K562 (cell line): ENCODE data around the gene MMP15. TPM values are rescaled to one million over a fixed set of nuclear protein-coding genes. Genes with fewer than 3 reads are reported as not detected.

Experiments
- ATF7 ChIP-seq: fragments of 450-650 bp; IDR thresholded peaks from 2 replicates; pipeline ENCODE4 v1.7.1; 2014; ENCODE audit warnings: mild to moderate bottlenecking, moderate library complexity
- CXXC5 ChIP-seq: fragments of 250-450 bp; sonication (Bioruptor Pico); IDR thresholded peaks from 2 replicates; pipeline ENCODE4 v1.8.0; 2022; ENCODE audit warnings: inconsistent platforms, mild to moderate bottlenecking, moderate library complexity
- FOXA3 ChIP-seq, 2 experiments: fragments of 450-650 bp in 1 of 2; sonication (generic) in 1 of 2; formaldehyde crosslinking; IDR thresholded peaks in 1 of 2; conservative IDR thresholded peaks in 1 of 2; 2 replicates each; pipeline versions ENCODE4 v1.4.0 to v1.8.0; 2020 to 2022; ENCODE audit warnings: mild to moderate bottlenecking in 2 of 2, missing genetic modification reagents in 1 of 2
- GABPB2 ChIP-seq: fragments of 250-450 bp; sonication (Bioruptor Pico); conservative IDR thresholded peaks from 2 replicates; pipeline ENCODE4 v1.5.1; 2021; ENCODE audit warnings: mild to moderate bottlenecking
- MCM3 ChIP-seq: fragments of 450-650 bp; IDR thresholded peaks from 2 replicates; pipeline ENCODE4 v1.6.1; 2016
- NFRKB ChIP-seq: fragments of 450-650 bp; IDR thresholded peaks from 2 replicates; pipeline ENCODE4 v1.6.1; 2016; ENCODE audit warnings: low read depth
- NONO ChIP-seq, 2 experiments: fragments of 200-400 bp in 1 of 2; fragments of 450-650 bp in 1 of 2; formaldehyde crosslinking in 1 of 2; IDR thresholded peaks; 2 replicates each; pipeline ENCODE4 v1.6.1; 2017; ENCODE audit warnings: low read depth in 2 of 2, mild to moderate bottlenecking in 2 of 2, moderate library complexity in 2 of 2, low read length in 1 of 2
- NUFIP1 ChIP-seq: fragments of 450-650 bp; IDR thresholded peaks from 2 replicates; pipeline ENCODE4 v1.6.1; 2018; ENCODE audit not compliant: partially characterized antibody
- PCBP1 ChIP-seq: fragments of 200-400 bp; formaldehyde crosslinking; IDR thresholded peaks from 2 replicates; pipeline ENCODE4 v1.6.1; 2018; ENCODE audit warnings: mild to moderate bottlenecking, low read depth, low read length; ENCODE audit not compliant: poor library complexity, severe bottlenecking
- PCBP2 ChIP-seq: fragments of 200-400 bp; formaldehyde crosslinking; IDR thresholded peaks from 2 replicates; pipeline ENCODE4 v1.6.1; 2018; ENCODE audit warnings: low read length, low read depth, mild to moderate bottlenecking, moderate library complexity; ENCODE audit not compliant: poor library complexity, severe bottlenecking
- PYGO2 ChIP-seq: fragments of 450-650 bp; IDR thresholded peaks from 2 replicates; pipeline ENCODE4 v1.6.1; 2016; ENCODE audit warnings: mild to moderate bottlenecking, missing genetic modification characterization, moderate library complexity, missing compliant biosample characterization
- SIN3A ChIP-seq, 2 experiments: fragments of 150-350 bp in 1 of 2; IDR thresholded peaks; 2 replicates each; pipeline ENCODE4 v1.6.1; 2011 to 2016; ENCODE audit warnings: borderline replicate concordance in 2 of 2, low read depth in 2 of 2, low read length in 2 of 2, mild to moderate bottlenecking in 2 of 2, moderate library complexity in 2 of 2; ENCODE audit not compliant: control insufficient read depth in 1 of 2
- SMARCA4 ChIP-seq: fragments of 450-650 bp; IDR thresholded peaks from 2 replicates; pipeline ENCODE4 v1.6.1; 2016
- STAT5B ChIP-seq: fragments of 250-450 bp; sonication (Bioruptor Pico); IDR thresholded peaks from 2 replicates; pipeline ENCODE4 v1.8.0; 2021; ENCODE audit warnings: mild to moderate bottlenecking, inconsistent platforms
- SUPT5H ChIP-seq: fragments of 450-650 bp; IDR thresholded peaks from 2 replicates; pipeline ENCODE4 v1.6.1; 2016
- YBX1 ChIP-seq: fragments of 450-650 bp; IDR thresholded peaks from 2 replicates; pipeline ENCODE4 v1.7.1; 2016; ENCODE audit warnings: mild to moderate bottlenecking
- ZBED1 ChIP-seq: IDR thresholded peaks from 2 replicates; pipeline ENCODE4 v1.6.1; 2014
- ZFX ChIP-seq: sonication (generic); formaldehyde crosslinking; IDR thresholded peaks from 2 replicates; pipeline ENCODE4 v1.8.0; 2022; ENCODE audit warnings: mild to moderate bottlenecking, missing genetic modification reagents, moderate library complexity
- polyA plus RNA-seq, 8 experiments: library from polyadenylated mRNA; depleted of rRNA in 4 of 8; stranded (reverse) in 5 of 8; unstranded in 3 of 8; fragments of >200 nt; fragmentation: Nextera tagmentation in 2 of 8; fragmentation: Illumina TruSeq in 1 of 8; extraction: Ambion mirVana in 2 of 8; extraction: Trizol in 1 of 8; gene quantifications; 2 replicates each; pipeline versions ENCODE4 v1.2.1 to v1.2.3, GENCODE V29; 2011 to 2014; ENCODE audit warnings: inconsistent platforms in 1 of 8, missing spikeins in 1 of 8
- total RNA-seq, 7 experiments: library from RNA; depleted of rRNA in 6 of 7; stranded (reverse); fragments of >200 nt in 6 of 7; fragmentation: Illumina TruSeq in 2 of 7; extraction: Trizol in 2 of 7; gene quantifications; 2 replicates each; pipeline versions ENCODE4 v1.2.1 to v1.2.3, GENCODE V29; 2011 to 2021; ENCODE audit warnings: low replicate concordance in 1 of 7
- TF ChIP-seq, protein P1 (sequence below): fragments of 450-650 bp; IDR thresholded peaks from 2 replicates; pipeline ENCODE4 v1.6.1; 2017; ENCODE audit warnings: antibody characterized with exemption, mild to moderate bottlenecking
- TF ChIP-seq, protein P2 (sequence below), 2 experiments: fragments of 200-800 bp in 1 of 2; sonication (Bioruptor generic) in 1 of 2; sonication (generic) in 1 of 2; formaldehyde crosslinking in 1 of 2; IDR thresholded peaks in 1 of 2; conservative IDR thresholded peaks in 1 of 2; 2 replicates each; pipeline versions ENCODE4 v1.5.0 to v1.6.1; 2016 to 2020; ENCODE audit warnings: missing compliant biosample characterization in 1 of 2, missing genetic modification characterization in 1 of 2, missing genetic modification reagents in 1 of 2
- TF ChIP-seq, protein P3 (sequence below): IDR thresholded peaks from 2 replicates; pipeline ENCODE4 v1.6.1; 2011; ENCODE audit not compliant: insufficient read length; ENCODE audit errors: extremely low read depth

Gene MMP15
- total and polyA plus RNA-seq, 9 of the 15 experiments (the other 6 are each of a cell fraction or from before 2014, with no cell fraction given), result 0.01 to 20.4 (median 5.5) TPM

DNA sequence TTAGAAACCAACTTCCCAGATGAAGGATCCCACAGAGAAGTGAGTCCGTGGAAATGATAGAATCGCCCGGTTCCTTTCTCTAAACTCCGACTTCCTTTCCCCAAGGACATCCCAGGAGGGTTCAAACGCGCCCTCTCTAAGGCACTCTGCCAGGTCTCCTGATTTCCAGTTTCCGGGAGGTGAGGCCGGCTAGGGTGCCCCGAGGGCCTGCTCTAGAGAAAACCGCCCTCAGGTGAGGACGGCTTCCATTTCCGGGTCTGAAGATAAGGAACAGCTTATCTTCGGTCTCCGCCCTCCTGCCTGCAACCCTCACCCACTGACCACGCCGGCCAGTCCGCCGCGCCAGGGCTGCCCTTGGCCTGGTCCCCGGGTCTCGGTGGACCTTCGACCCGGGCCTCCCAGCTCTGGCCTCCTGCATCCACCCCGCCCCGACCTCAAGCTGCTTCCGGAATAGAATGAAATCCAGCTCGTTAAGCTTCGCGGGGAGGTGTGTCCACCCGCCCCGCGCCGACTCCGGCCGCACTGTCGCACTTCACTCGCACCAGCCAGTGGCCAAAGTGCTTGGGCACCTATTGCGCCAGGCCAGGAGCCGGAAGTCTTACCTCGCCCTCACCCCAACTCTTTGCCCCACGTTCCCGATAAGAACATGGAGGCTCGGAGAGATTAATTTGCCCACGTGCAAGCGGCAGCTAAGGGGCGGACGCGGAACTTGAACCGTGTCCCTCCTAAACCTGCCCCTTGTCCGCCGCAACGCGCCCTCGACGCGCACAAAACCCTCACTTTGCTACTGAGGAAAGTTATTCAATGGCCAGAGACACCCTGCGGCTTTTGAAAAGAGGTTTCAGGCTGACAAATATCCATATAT, 836 bp upstream of the MMP15 start (continued):
- TF ChIP-seq, protein P1, sequence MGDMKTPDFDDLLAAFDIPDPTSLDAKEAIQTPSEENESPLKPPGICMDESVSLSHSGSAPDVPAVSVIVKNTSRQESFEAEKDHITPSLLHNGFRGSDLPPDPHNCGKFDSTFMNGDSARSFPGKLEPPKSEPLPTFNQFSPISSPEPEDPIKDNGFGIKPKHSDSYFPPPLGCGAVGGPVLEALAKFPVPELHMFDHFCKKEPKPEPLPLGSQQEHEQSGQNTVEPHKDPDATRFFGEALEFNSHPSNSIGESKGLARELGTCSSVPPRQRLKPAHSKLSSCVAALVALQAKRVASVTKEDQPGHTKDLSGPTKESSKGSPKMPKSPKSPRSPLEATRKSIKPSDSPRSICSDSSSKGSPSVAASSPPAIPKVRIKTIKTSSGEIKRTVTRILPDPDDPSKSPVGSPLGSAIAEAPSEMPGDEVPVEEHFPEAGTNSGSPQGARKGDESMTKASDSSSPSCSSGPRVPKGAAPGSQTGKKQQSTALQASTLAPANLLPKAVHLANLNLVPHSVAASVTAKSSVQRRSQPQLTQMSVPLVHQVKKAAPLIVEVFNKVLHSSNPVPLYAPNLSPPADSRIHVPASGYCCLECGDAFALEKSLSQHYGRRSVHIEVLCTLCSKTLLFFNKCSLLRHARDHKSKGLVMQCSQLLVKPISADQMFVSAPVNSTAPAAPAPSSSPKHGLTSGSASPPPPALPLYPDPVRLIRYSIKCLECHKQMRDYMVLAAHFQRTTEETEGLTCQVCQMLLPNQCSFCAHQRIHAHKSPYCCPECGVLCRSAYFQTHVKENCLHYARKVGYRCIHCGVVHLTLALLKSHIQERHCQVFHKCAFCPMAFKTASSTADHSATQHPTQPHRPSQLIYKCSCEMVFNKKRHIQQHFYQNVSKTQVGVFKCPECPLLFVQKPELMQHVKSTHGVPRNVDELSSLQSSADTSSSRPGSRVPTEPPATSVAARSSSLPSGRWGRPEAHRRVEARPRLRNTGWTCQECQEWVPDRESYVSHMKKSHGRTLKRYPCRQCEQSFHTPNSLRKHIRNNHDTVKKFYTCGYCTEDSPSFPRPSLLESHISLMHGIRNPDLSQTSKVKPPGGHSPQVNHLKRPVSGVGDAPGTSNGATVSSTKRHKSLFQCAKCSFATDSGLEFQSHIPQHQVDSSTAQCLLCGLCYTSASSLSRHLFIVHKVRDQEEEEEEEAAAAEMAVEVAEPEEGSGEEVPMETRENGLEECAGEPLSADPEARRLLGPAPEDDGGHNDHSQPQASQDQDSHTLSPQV, result peak; percentile 38; the same call in 1 of the 2 replicates
- TF ChIP-seq NFRKB (peak; percentile 78; the same call in 1 of the 2 replicates), SUPT5H (peak; percentile 49; the same call in 1 of the 2 replicates), PYGO2 (tag) (no peak), PCBP1 (peak; percentile 4), YBX1 (no peak), SMARCA4 (0 out of 2 replicates have a peak, but pooled peaks have one; percentile 16), ZBED1 (0 out of 2 replicates have a peak, but pooled peaks have one; percentile 11), FOXA3 (CRISPR knock-in tag; conservative IDR thresholded peaks at IDR 0.05 in 1 of 2, IDR thresholded peaks at IDR 0.05 in 1 of 2) (no peak), GABPB2 (CRISPR knock-in tag) (no peak), NONO (IDR thresholded peaks at IDR 0.05; ENCODE audit: low read depth in 2 of 2, low read length in 1 of 2) (no peak), CXXC5 (peak; percentile 67), NUFIP1 (no peak), MCM3 (no peak), ZFX (CRISPR knock-in tag) (peak; percentile 76), STAT5B (CRISPR knock-in tag) (no peak), PCBP2 (no peak), SIN3A (IDR thresholded peaks at IDR 0.05; ENCODE audit: borderline replicate concordance in 2 of 2, control insufficient read depth in 1 of 2, low read depth in 2 of 2, low read length in 2 of 2) (peak in 1 of 2 experiments; percentile 57; a peak in 1 of 4 replicates), ATF7 (0 out of 2 replicates have a peak, but pooled peaks have one; percentile 9)
- TF ChIP-seq, protein P2, sequence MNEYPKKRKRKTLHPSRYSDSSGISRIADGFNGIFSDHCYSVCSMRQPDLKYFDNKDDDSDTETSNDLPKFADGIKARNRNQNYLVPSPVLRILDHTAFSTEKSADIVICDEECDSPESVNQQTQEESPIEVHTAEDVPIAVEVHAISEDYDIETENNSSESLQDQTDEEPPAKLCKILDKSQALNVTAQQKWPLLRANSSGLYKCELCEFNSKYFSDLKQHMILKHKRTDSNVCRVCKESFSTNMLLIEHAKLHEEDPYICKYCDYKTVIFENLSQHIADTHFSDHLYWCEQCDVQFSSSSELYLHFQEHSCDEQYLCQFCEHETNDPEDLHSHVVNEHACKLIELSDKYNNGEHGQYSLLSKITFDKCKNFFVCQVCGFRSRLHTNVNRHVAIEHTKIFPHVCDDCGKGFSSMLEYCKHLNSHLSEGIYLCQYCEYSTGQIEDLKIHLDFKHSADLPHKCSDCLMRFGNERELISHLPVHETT (CRISPR knock-in tag; conservative IDR thresholded peaks at IDR 0.05 in 1 of 2, IDR thresholded peaks at IDR 0.05 in 1 of 2), result no peak
- TF ChIP-seq, protein P3, sequence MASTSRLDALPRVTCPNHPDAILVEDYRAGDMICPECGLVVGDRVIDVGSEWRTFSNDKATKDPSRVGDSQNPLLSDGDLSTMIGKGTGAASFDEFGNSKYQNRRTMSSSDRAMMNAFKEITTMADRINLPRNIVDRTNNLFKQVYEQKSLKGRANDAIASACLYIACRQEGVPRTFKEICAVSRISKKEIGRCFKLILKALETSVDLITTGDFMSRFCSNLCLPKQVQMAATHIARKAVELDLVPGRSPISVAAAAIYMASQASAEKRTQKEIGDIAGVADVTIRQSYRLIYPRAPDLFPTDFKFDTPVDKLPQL, result no peak
